Progenitor cell of endocrine pancreas (in vitro differentiated cells): Measurements from ENCODE around the gene OSGIN1. TPM values are rescaled to one million over a fixed set of nuclear protein-coding genes. Genes with fewer than 3 reads are reported as not detected.

Experiments
- DNase-seq: peaks from one replicate; pipeline ENCODE4 v3.0.0; 2021; ENCODE audit warnings: low spot score; ENCODE audit not compliant: unreplicated experiment
- H3K27ac Mint-ChIP-seq: 2 replicates; pipeline ENCODE4 v1.8.0; 2021; ENCODE audit warnings: mild to moderate bottlenecking, moderate library complexity, mixed read lengths
- H3K27me3 Mint-ChIP-seq: 2 replicates; pipeline ENCODE4 v1.8.0; 2021; ENCODE audit warnings: mixed read lengths
- H3K36me3 Mint-ChIP-seq: 2 replicates; pipeline ENCODE4 v1.8.0; 2022; ENCODE audit warnings: mixed read lengths; ENCODE audit not compliant: insufficient read depth
- H3K4me1 Mint-ChIP-seq: 2 replicates; pipeline ENCODE4 v1.8.0; 2021; ENCODE audit warnings: low read depth, mixed read lengths
- H3K4me3 Mint-ChIP-seq: 2 replicates; pipeline ENCODE4 v1.8.0; 2021; ENCODE audit warnings: low read depth, mild to moderate bottlenecking, moderate library complexity, mixed read lengths
- H3K9me3 Mint-ChIP-seq: 2 replicates; pipeline ENCODE4 v1.8.0; 2021; ENCODE audit warnings: low read depth, mixed read lengths
- CTCF ChIP-seq: fragments of 200-600 bp; sonication (generic); IDR thresholded peaks from one replicate; pipeline ENCODE4 v1.5.0; 2021; ENCODE audit warnings: antibody characterized with exemption, mild to moderate bottlenecking; ENCODE audit not compliant: unreplicated experiment
- total RNA-seq: library from RNA; stranded (reverse); gene quantifications from 2 replicates; pipeline ENCODE4 v1.2.1, GENCODE V29; 2021

The OSGIN1 gene
- total RNA-seq, 1 donor from 2014 or later = 2.7 TPM

- TF ChIP-seq CTCF = no peak
- Mint-ChIP-seq H3K27ac (no peak overlapping the region), H3K27me3 (peaks cover 19% of the 10 kb centered on the region), H3K9me3 (no peaks in the 10 kb centered on the region), H3K4me3 (no peak overlapping the region), H3K4me1 (no peaks in the 10 kb centered on the region), H3K36me3 (no peaks in the 10 kb centered on the region)
- no peak for DNase-seq
Measured at GRCh38 chr16:83972256-83973008, 19.4 kb downstream of the OSGIN1 start.

- no peak for DNase-seq
- peaks cover 2% of the 10 kb centered on the region for H3K36me3 Mint-ChIP-seq
- H3K4me3 Mint-ChIP-seq = no peak overlapping the region
- H3K27ac Mint-ChIP-seq = no peak overlapping the region
- no peaks in the 10 kb centered on the region for H3K4me1 Mint-ChIP-seq
- H3K27me3 Mint-ChIP-seq = peaks cover 19% of the 10 kb centered on the region
- peaks cover 3% of the 10 kb centered on the region for H3K9me3 Mint-ChIP-seq
- TF ChIP-seq CTCF = no peak
Measured at GRCh38 chr16:83973077-83973476, 20.0 kb downstream of the OSGIN1 start.

GRCh38 chr16:83973581-83974385 lies 20.7 kb downstream of the OSGIN1 start:
- Mint-ChIP-seq H3K9me3 (peaks cover 10% of the 10 kb centered on the region), H3K36me3 (peaks cover 3% of the 10 kb centered on the region), H3K4me1 (no peaks in the 10 kb centered on the region), H3K27ac (no peak overlapping the region), H3K27me3 (peaks cover 19% of the 10 kb centered on the region), H3K4me3 (no peak overlapping the region)
- no peak for TF ChIP-seq CTCF
- DNase-seq = no peak

- no peak for DNase-seq
- no peak for TF ChIP-seq CTCF
- no peak overlapping the region for H3K27ac Mint-ChIP-seq
- no peaks in the 10 kb centered on the region for H3K4me1 Mint-ChIP-seq
- H3K36me3 Mint-ChIP-seq = peaks cover 6% of the 10 kb centered on the region
- H3K27me3 Mint-ChIP-seq = peaks cover 15% of the 10 kb centered on the region
- no peak overlapping the region for H3K4me3 Mint-ChIP-seq
- H3K9me3 Mint-ChIP-seq = peaks cover 14% of the 10 kb centered on the region
Measured at GRCh38 chr16:83974475-83974874, 21.4 kb downstream of the OSGIN1 start.

GRCh38 chr16:83975590-83976260 lies 22.7 kb downstream of the OSGIN1 start:
- Mint-ChIP-seq H3K9me3 (peaks cover 14% of the 10 kb centered on the region), H3K36me3 (peaks cover 6% of the 10 kb centered on the region), H3K4me1 (no peaks in the 10 kb centered on the region), H3K4me3 (no peak overlapping the region), H3K27me3 (peaks cover 9% of the 10 kb centered on the region), H3K27ac (no peak overlapping the region)
- no peak for TF ChIP-seq CTCF
- DNase-seq = no peak
